NB4 (cell line): ENCODE data around the gene DUT.

Experiments used
- CTCF ChIP-seq: IDR thresholded peaks from one replicate; pipeline ENCODE4 v1.5.1; 2012; ENCODE audit warnings: low read depth, low read length
- MAX ChIP-seq: IDR thresholded peaks from 2 replicates; pipeline ENCODE4 v1.6.1; 2011; ENCODE audit warnings: low read depth, low read length
- POLR2A ChIP-seq: IDR thresholded peaks from 2 replicates; pipeline ENCODE4 v1.6.1; 2011; ENCODE audit warnings: mild to moderate bottlenecking; ENCODE audit not compliant: insufficient read length; ENCODE audit errors: extremely low read depth

GRCh38 chr15:48333540-48333939, 2.3 kb downstream of the DUT start:
- TF ChIP-seq CTCF, result no peak
- TF ChIP-seq POLR2A, result no peak
- no peak for TF ChIP-seq MAX
